ENCODE measurements around the gene PCNT.

The PCNT gene

GRCh38 chr21:46486481-46487126, 162.6 kb downstream of the PCNT start:
- no peak for DNase-seq

GRCh38 chr21:46489162-46489663, 165.3 kb downstream of the PCNT start:
- DNase-seq: no peak

GRCh38 chr21:46489800-46490199, 165.8 kb downstream of the PCNT start:
- DNase-seq: no peak

GRCh38 chr21:46491553-46491952, 167.6 kb downstream of the PCNT start:
- no peak for DNase-seq

GRCh38 chr21:46492851-46493250, 168.9 kb downstream of the PCNT start:
- no peak for DNase-seq

- DNase-seq: no peak
These were observed 169.9 kb downstream of the PCNT start for GRCh38 chr21:46493828-46494227.

Data from stimulated activated CD4-positive, alpha-beta T cell treated with anti-CD3 and anti-CD28 coated beads, Interleukin-4, amount 100 ng/mL, for 1 hour (primary cell).